ENCODE measurements around the gene UROS.

GRCh38 chr10:125849448-125849847, 26.4 kb upstream of the UROS start:
- TF ChIP-seq CTCF (IDR thresholded peaks at IDR 0.05): no peak
- TF ChIP-seq POLR2A (IDR thresholded peaks at IDR 0.05): no peak
- TF ChIP-seq EP300 (IDR thresholded peaks at IDR 0.05): no peak

Measured in upper lobe of left lung (tissue), 4 donors.